ENCODE measurements around the gene CPTP. TPM values are rescaled to one million over a fixed set of nuclear protein-coding genes. Genes with fewer than 3 reads are reported as not detected.

Gene CPTP
- total and polyA plus RNA-seq, 10 of the 15 experiments (the other 5 are each of a cell fraction or from before 2014, with no cell fraction given), result 0.06 to 24.3 (median 10.0) TPM

DNA sequence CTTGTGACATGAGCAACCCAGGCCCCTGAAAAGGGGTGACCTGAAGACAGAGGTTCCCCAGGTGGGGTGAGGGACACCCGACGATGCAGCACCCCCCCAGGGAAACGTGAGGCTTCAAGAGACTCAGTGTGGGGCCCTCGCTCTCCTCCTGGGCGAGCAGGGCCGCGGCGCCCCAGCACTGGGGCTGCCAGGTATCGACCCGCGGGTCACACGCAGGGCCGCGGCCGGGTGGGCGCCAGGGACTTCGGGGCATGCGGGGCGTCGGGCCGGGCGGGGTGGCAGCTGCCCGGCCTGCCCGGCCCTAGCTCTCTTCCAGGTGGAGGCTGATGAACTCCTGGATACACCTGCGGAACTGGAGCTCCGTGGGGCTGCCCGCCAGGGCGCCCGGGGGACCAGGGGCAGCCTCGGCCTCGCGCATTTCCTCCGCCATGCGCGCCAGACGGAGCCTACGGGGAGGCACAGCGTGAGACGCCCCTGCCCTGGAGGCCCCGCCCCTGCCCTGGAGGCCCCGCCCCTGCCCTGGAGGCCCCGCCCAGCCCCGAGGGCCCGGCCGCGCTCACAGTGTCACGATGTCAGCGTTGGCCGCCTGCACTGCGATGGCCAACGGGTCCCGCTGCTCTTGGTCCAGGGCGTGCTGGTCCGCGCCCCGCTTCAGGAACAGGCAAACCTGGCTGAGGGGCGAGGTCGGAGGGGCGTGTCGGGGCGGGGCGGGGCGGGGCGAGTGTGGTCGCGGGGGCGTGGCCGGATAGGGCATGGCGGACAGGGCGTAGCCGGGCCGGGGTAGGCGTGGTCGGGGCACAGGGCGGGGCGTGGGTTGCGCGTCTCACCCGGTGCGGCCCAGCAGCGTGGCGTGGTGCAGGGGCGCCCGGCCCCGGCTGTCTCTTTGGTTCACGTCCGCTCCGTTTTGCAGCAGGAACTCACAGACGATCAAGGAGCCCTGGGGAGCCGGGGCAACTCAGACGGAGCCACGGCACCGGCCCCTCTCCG, 31.0 kb upstream of the CPTP start:
- intact Hi-C loops (cut with micrococcal nuclease; ENCODE audit: unreplicated experiment), result loop anchor here (2.0 kb wide), 1 partner anchor 309 kb away; no protein-coding TSS in a partner anchor
- H3K27ac ChIP-seq (ENCODE audit: control insufficient read depth, insufficient read depth), result no peak overlapping the region
- H3K79me2 ChIP-seq (ENCODE audit: control insufficient read depth, insufficient read depth, low read length), result no peaks in the 10 kb centered on the region
- in situ Hi-C loops (cut with MboI), result no loop called here
- no peaks in the 10 kb centered on the region for H3K27me3 ChIP-seq (replicated peaks in 1 of 2; ENCODE audit: control insufficient read depth in 2 of 2, insufficient read depth in 2 of 2, low read length in 1 of 2)
- TF ChIP-seq, protein P1, sequence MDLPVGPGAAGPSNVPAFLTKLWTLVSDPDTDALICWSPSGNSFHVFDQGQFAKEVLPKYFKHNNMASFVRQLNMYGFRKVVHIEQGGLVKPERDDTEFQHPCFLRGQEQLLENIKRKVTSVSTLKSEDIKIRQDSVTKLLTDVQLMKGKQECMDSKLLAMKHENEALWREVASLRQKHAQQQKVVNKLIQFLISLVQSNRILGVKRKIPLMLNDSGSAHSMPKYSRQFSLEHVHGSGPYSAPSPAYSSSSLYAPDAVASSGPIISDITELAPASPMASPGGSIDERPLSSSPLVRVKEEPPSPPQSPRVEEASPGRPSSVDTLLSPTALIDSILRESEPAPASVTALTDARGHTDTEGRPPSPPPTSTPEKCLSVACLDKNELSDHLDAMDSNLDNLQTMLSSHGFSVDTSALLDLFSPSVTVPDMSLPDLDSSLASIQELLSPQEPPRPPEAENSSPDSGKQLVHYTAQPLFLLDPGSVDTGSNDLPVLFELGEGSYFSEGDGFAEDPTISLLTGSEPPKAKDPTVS (IDR thresholded peaks at IDR 0.05; ENCODE audit: low read depth, low read length), result no peak
- no peak for TF ChIP-seq ZSCAN29 (IDR thresholded peaks at IDR 0.05)
- no peak for TF ChIP-seq ZNF622 (IDR thresholded peaks at IDR 0.05)
- TF ChIP-seq, protein P2, sequence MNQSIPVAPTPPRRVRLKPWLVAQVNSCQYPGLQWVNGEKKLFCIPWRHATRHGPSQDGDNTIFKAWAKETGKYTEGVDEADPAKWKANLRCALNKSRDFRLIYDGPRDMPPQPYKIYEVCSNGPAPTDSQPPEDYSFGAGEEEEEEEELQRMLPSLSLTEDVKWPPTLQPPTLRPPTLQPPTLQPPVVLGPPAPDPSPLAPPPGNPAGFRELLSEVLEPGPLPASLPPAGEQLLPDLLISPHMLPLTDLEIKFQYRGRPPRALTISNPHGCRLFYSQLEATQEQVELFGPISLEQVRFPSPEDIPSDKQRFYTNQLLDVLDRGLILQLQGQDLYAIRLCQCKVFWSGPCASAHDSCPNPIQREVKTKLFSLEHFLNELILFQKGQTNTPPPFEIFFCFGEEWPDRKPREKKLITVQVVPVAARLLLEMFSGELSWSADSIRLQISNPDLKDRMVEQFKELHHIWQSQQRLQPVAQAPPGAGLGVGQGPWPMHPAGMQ (IDR thresholded peaks at IDR 0.05; ENCODE audit: borderline replicate concordance), result no peak
- DNase-seq (ENCODE audit: low read depth, low spot score), result no peak
- FAIRE-seq, result no peak
- BruUV-seq (replicated peaks), result no TSS peak
- no peaks in the 10 kb centered on the region for H4K20me1 ChIP-seq (ENCODE audit: control insufficient read depth, insufficient read depth)
- SMC1A ChIA-PET (ENCODE audit: uncharacterized antibody, unreplicated experiment), result no interaction called here
- H3K36me3 ChIP-seq (ENCODE audit: control insufficient read depth in 2 of 2, insufficient read depth in 2 of 2, low read length in 1 of 2), result no peaks in the 10 kb centered on the region
- POLR2A ChIA-PET, result no interaction called here
- no peak for ATAC-seq
- H3K4me2 ChIP-seq (ENCODE audit: control insufficient read depth, insufficient read depth), result no peak overlapping the region
- H3K4me3 ChIP-seq, result no peak overlapping the region
- 98% methylated on average over 28 of the region's 94 CpGs for WGBS (ENCODE audit: insufficient coverage, insufficient replicate concordance, low lambda C conversion rate, missing lambda C conversion rate)
- RAD21 ChIA-PET (ENCODE audit: unreplicated experiment), result no interaction called here
- no peak overlapping the region for H3K9ac ChIP-seq (ENCODE audit: control insufficient read depth, insufficient read depth, low read length)
- CTCF ChIA-PET, result no interaction called here
- no peak overlapping the region for H2AFZ ChIP-seq (ENCODE audit: control insufficient read depth, low read depth, low read length)
- no peaks in the 10 kb centered on the region for H3K9me3 ChIP-seq (replicated peaks; ENCODE audit: control insufficient read depth, insufficient read depth, low read length)
- H3K4me1 ChIP-seq (ENCODE audit: control insufficient read depth, insufficient read depth, low read length), result no peaks in the 10 kb centered on the region

Data from GM12878 (cell line).